T-cell (primary cell): ENCODE results near the gene NOC4L. TPM values are rescaled to one million over a fixed set of nuclear protein-coding genes. Genes with fewer than 3 reads are reported as not detected.

Experiments
- ATAC-seq, 4 experiments: fragments of 200-7000 bp in 3 of 4; fragments of 150-1000 bp in 1 of 4; cut with Tn5 transposase; replicated peaks in 1 of 4; 1 replicate in 3 of 4; 2 replicates in 1 of 4; pipeline ENCODE4 v1.10.0; 2021; ENCODE audit warnings: moderate library complexity in 3 of 4, mild to moderate bottlenecking in 2 of 4, moderate number of reproducible peaks in 1 of 4
- CTCF ChIA-PET, 2 donors: fragments of 300-600 bp; sonication (Branson Sonifier 250); formaldehyde crosslinking; loops; one replicate each; lab custom pipeline; 2022; ENCODE audit warnings: antibody characterized with exemption in 2 of 2; lab: Charles Lee
- POLR2A ChIA-PET, 2 donors: fragments of 300-600 bp; sonication (Branson Sonifier 250); formaldehyde crosslinking; loops; one replicate each; lab custom pipeline; 2022; ENCODE audit warnings: antibody characterized with exemption in 2 of 2; lab: Charles Lee
- DNase-seq, 35 experiments: peaks; one replicate each; pipeline versions ENCODE4 v3.0.0 to v3.0.0-alpha.2; 2013 to 2023
- H3K27ac ChIP-seq: one replicate; pipeline ENCODE4 v1.5.1; 2013; ENCODE audit warnings: low read length
- H3K27me3 ChIP-seq, 2 experiments: replicated peaks in 1 of 2; 1 replicate in 1 of 2; 2 replicates in 1 of 2; pipeline versions ENCODE4 v1.6.1 to v1.7.0; 2013; ENCODE audit warnings: low read length in 1 of 2, mixed read lengths in 1 of 2; ENCODE audit not compliant: control insufficient read depth in 2 of 2, insufficient read depth in 2 of 2; ENCODE audit errors: extremely low read depth in 1 of 2
- H3K36me3 ChIP-seq, 2 donors: 1 replicate in 1 of 2; 2 replicates in 1 of 2; pipeline versions ENCODE4 v1.6.1 to v1.7.0; 2013; ENCODE audit warnings: low read length in 1 of 2; ENCODE audit not compliant: control insufficient read depth in 2 of 2, insufficient read depth in 1 of 2; ENCODE audit errors: extremely low read depth in 1 of 2
- H3K4me1 ChIP-seq, 2 experiments: 1 replicate in 1 of 2; 2 replicates in 1 of 2; pipeline versions ENCODE4 v1.6.1 to v1.7.0; 2013; ENCODE audit warnings: low read length in 2 of 2, mixed read lengths in 1 of 2; ENCODE audit not compliant: insufficient read depth in 2 of 2, control insufficient read depth in 1 of 2; ENCODE audit errors: extremely low read depth in 1 of 2
- H3K4me3 ChIP-seq, 2 donors: 1 replicate in 1 of 2; 2 replicates in 1 of 2; pipeline versions ENCODE4 v1.5.1 to v1.7.0; 2013; ENCODE audit warnings: mild to moderate bottlenecking in 2 of 2, low read length in 1 of 2, moderate library complexity in 1 of 2; ENCODE audit not compliant: control insufficient read depth in 1 of 2; ENCODE audit errors: extremely low read depth in 1 of 2
- H3K9me3 ChIP-seq: 2 replicates; pipeline ENCODE4 v1.7.0; 2013
- H3K27ac Mint-ChIP-seq, 2 donors: one replicate each; pipeline ENCODE4 v1.8.0; 2020 to 2021; ENCODE audit warnings: mild to moderate bottlenecking in 2 of 2, mixed read lengths in 2 of 2
- H3K27me3 Mint-ChIP-seq, 2 donors: one replicate each; pipeline ENCODE4 v1.8.0; 2021 to 2022; ENCODE audit warnings: mixed read lengths in 2 of 2
- H3K36me3 Mint-ChIP-seq: one replicate; pipeline ENCODE4 v1.8.0; 2021; ENCODE audit warnings: mixed read lengths
- H3K4me1 Mint-ChIP-seq, 3 donors: one replicate each; pipeline ENCODE4 v1.8.0; 2020 to 2022; ENCODE audit warnings: mixed read lengths in 3 of 3, mild to moderate bottlenecking in 1 of 3
- H3K4me3 Mint-ChIP-seq, 3 donors: one replicate each; pipeline ENCODE4 v1.8.0; 2020 to 2022; ENCODE audit warnings: mild to moderate bottlenecking in 3 of 3, mixed read lengths in 3 of 3, moderate library complexity in 3 of 3
- H3K9me3 Mint-ChIP-seq, 3 donors: one replicate each; pipeline ENCODE4 v1.8.0; 2020 to 2022; ENCODE audit warnings: mixed read lengths in 3 of 3
- WGBS: methylation state at CpG from one replicate; pipeline ENCODE4 v1.1.5; 2013; ENCODE audit warnings: missing lambda C conversion rate; ENCODE audit not compliant: insufficient coverage; 5-methylcytosine and 5-hydroxymethylcytosine counted together
- total RNA-seq, 35 experiments: library from RNA in 6 of 35; stranded (reverse) in 6 of 35; fragments of 120-200 nt in 1 of 35; gene quantifications; one replicate each; pipeline versions ENCODE4 v1.2.1 to v1.2.4 and lab custom pipeline; 2013 to 2026

NOC4L gene
- total RNA-seq, 5 donors from 2014 or later (not counting 1 experiment from before 2014, with no cell fraction given) = 14.6 to 28.9 (median 26.4) TPM

DNA sequence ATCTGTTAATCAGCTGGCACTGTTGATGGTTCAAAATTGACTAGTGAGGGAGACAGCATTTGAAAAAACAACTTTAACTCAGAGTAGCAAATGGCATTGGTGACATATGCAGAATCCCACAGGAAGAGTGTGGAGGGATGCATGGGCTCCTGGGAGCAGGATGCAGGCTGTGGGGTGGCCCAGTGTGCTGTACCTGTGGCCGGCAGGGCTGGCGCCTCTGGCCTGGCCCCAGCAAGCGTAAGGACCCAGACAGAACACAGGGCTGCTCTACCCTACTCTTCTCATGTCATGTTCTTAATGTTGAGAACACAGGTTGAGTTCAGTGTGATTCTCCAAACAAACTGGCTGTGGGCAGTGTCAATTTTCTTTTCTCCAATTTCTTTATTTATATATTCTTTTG lies 33.6 kb upstream of the NOC4L start:
- no peak for ATAC-seq
- peaks cover 5 to 32% of the 10 kb centered on the region in 2 donors for H3K36me3 ChIP-seq
- peaks cover 32% of the 10 kb centered on the region for H3K36me3 Mint-ChIP-seq

DNA sequence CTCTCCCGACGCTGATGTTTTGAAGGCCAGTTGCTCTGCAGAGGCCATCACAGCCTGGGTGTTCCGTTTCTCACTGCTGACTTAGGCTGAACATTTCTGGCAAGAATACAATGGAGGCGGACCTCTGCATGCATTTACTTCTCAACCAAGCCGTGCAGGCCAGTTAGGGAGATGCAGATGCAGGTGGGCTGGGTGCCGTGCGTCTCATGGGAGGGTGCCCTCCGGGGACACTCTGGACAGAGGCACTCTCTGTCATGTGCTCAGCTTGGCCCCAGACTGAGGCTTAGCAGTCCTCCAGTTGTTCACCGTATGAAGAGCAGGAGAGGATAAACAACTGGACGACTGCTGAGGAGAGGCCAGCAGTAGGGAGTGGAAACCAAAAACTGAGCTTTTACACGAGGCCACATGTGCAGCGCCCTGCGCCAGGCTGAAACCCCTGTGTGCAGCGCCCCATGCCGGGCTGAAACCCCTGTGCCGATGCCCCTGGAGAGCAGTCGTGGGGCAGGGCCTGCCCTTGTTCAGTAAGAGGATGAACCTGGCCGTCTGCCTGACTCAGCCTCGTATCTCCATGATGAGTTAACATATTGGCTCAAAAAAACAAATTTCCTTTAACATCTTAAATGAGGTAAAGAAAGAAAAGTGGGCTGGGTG lies 32.5 kb upstream of the NOC4L start:
- 98% methylated on average over 16 of the region's 19 CpGs for WGBS
- H3K9me3 Mint-ChIP-seq = no peaks in the 10 kb centered on the region
- no peak overlapping the region for H3K4me3 Mint-ChIP-seq
- POLR2A ChIA-PET = no interaction called here
- peaks cover 0 to 2% (median 0%) of the 10 kb centered on the region in 3 donors for H3K4me1 Mint-ChIP-seq
- no peaks in the 10 kb centered on the region for H3K4me1 ChIP-seq
- no peaks in the 10 kb centered on the region for H3K9me3 ChIP-seq
- no peaks in the 10 kb centered on the region for H3K27me3 ChIP-seq
- CTCF ChIA-PET = no interaction called here
- DNase-seq (no peak), ATAC-seq (peak in 1 of 4 experiments; percentile 35)
- no peak overlapping the region for H3K27ac Mint-ChIP-seq
- H3K27me3 Mint-ChIP-seq = no peaks in the 10 kb centered on the region
- peaks cover 12 to 35% of the 10 kb centered on the region in 2 donors for H3K36me3 ChIP-seq
- H3K4me3 ChIP-seq = no peak overlapping the region
- H3K36me3 Mint-ChIP-seq = peaks cover 37% of the 10 kb centered on the region
- no peak overlapping the region for H3K27ac ChIP-seq

More for the DNA sequence above, 33.6 kb upstream of the NOC4L start:
- H3K27ac ChIP-seq = no peak overlapping the region
- no peaks in the 10 kb centered on the region for H3K9me3 Mint-ChIP-seq
- no peaks in the 10 kb centered on the region for H3K27me3 ChIP-seq
- H3K27me3 Mint-ChIP-seq = no peaks in the 10 kb centered on the region
- ChIA-PET CTCF (no interaction called here), POLR2A (no interaction called here)
- no peak overlapping the region for H3K4me3 Mint-ChIP-seq
- no peak overlapping the region for H3K27ac Mint-ChIP-seq
- peaks cover 0 to 2% (median 0%) of the 10 kb centered on the region in 3 donors for H3K4me1 Mint-ChIP-seq
- H3K9me3 ChIP-seq = no peaks in the 10 kb centered on the region
- no peaks in the 10 kb centered on the region for H3K4me1 ChIP-seq
- no peak overlapping the region for H3K4me3 ChIP-seq
- no peak for DNase-seq
- no CpG with 5 or more reads among the region's 3 CpGs for WGBS

DNA sequence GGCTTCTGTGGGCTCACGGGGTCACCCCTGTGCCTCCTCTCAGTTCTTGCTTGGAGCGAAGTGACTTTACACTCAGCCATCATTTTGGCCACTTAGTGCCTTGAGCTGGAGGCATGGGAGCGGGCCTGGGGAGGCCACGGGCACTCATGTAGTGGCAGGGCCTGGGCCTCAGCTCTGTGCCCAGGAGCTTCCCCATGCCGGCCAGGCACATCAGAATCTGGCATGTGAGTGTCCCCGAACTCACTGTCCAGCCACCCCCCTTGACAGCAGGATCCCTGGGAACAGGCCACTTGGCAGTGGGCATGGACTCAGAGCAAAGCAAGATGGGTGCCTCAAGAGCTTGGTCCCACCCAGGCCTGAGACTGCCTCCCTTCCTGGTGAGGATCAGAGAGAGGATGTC lies 29.6 kb upstream of the NOC4L start:
- WGBS = 99% methylated on average over 6 of the region's 6 CpGs
- H3K36me3 ChIP-seq = peaks cover 15 to 36% of the 10 kb centered on the region in 2 donors
- ChIA-PET POLR2A (no interaction called here), CTCF (no interaction called here)
- Mint-ChIP-seq H3K27me3 (no peaks in the 10 kb centered on the region), H3K4me1 (no peaks in the 10 kb centered on the region), H3K9me3 (no peaks in the 10 kb centered on the region), H3K4me3 (no peak overlapping the region), H3K36me3 (peaks cover 32% of the 10 kb centered on the region), H3K27ac (no peak overlapping the region)
- H3K4me3 ChIP-seq = no peak overlapping the region
- no peaks in the 10 kb centered on the region for H3K27me3 ChIP-seq
- ATAC-seq (no peak), DNase-seq (no peak)
- H3K27ac ChIP-seq = no peak overlapping the region
- no peaks in the 10 kb centered on the region for H3K9me3 ChIP-seq
- no peaks in the 10 kb centered on the region for H3K4me1 ChIP-seq

DNA sequence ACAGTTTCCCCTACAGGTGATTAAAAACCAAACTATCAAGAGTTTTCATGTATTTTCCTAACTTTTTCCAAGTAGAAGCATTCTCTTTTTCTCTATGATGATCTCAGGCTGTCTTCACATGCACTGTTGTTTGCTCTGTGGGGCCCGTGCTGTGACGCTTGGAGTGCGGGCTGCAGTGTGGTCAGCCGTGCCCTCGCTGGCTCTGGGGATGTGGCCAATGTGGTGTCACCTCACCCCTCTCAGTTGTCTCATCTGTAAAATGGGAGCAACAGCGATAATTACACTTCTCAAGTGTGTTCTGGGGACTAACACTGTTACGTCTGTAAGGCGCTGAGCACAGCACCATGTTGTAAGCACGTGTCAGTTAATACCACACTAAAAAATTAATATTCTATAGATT lies 28.8 kb upstream of the NOC4L start:
- 90% methylated on average over 2 of the region's 9 CpGs for WGBS
- ATAC-seq (no peak), DNase-seq (no peak)
- no peak overlapping the region for H3K4me3 Mint-ChIP-seq
- POLR2A ChIA-PET = interaction anchor here in 1 of 2 donors (0.6 kb wide), 1 partner anchor 67 kb away, joined by 3 read pairs; no protein-coding TSS in a partner anchor
- Histone ChIP-seq H3K4me3 (no peak overlapping the region), H3K9me3 (no peaks in the 10 kb centered on the region), H3K27ac (no peak overlapping the region), H3K36me3 (peaks cover 18 to 40% of the 10 kb centered on the region in 2 donors), H3K27me3 (no peaks in the 10 kb centered on the region), H3K4me1 (no peaks in the 10 kb centered on the region)
- no peaks in the 10 kb centered on the region for H3K4me1 Mint-ChIP-seq
- peaks cover 30% of the 10 kb centered on the region for H3K36me3 Mint-ChIP-seq
- H3K27me3 Mint-ChIP-seq = no peaks in the 10 kb centered on the region
- CTCF ChIA-PET = no interaction called here
- no peaks in the 10 kb centered on the region for H3K9me3 Mint-ChIP-seq
- H3K27ac Mint-ChIP-seq = no peak overlapping the region

DNA sequence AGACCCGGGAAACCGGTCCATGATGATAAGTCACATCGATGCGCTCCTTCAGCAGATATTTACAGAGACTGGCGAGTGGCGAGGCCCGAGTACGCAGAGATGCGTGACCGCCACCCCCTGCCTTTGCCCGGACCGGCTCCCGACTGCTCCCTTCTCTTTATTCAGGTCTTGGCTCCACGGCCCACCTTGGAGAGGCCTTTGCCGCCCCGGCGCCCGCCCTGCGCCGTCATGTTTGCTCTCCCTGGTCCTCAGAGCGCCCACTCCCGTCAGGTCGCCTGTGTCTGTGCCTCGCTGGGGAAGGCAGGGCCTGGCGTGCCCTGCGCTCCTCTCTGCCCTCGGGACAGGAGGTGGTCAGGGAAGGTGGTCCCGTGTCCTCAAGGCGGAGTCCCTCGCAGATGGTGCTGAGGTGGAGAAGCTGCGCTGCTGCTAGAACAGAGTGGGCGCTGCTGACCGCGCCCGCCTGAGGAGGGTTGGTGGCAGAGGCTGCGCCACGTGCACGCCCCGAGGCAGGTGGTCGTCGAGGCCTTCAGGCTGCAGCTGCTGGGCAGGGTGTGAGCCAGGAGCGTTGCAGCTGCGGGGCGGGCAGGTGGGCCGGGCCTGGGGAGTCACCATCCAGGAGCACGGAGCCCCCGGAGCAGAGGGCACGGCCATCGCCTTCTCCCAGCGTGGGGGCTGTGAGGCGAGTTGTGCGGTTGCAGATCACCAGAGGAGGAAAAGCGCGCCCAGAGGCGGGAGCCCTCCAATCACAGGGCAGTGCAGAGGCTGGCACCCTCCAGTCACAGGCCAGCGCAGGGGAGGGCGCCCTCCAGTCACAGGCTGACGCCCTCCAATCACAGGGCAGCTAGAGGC lies 27.3 kb upstream of the NOC4L start:
- no peaks in the 10 kb centered on the region for H3K4me1 ChIP-seq
- ATAC-seq = no peak
- POLR2A ChIA-PET = no interaction called here
- Mint-ChIP-seq H3K27me3 (no peaks in the 10 kb centered on the region), H3K36me3 (peaks cover 23% of the 10 kb centered on the region), H3K9me3 (no peaks in the 10 kb centered on the region), H3K27ac (no peak overlapping the region), H3K4me1 (no peaks in the 10 kb centered on the region), H3K4me3 (no peak overlapping the region)
- peaks cover 18 to 33% of the 10 kb centered on the region in 2 donors for H3K36me3 ChIP-seq
- H3K4me3 ChIP-seq = no peak overlapping the region
- H3K27me3 ChIP-seq = no peaks in the 10 kb centered on the region
- no peak overlapping the region for H3K27ac ChIP-seq
- CTCF ChIA-PET = no interaction called here
- no peak for DNase-seq
- H3K9me3 ChIP-seq = no peaks in the 10 kb centered on the region
- WGBS = 98% methylated on average over 56 of the region's 58 CpGs

DNA sequence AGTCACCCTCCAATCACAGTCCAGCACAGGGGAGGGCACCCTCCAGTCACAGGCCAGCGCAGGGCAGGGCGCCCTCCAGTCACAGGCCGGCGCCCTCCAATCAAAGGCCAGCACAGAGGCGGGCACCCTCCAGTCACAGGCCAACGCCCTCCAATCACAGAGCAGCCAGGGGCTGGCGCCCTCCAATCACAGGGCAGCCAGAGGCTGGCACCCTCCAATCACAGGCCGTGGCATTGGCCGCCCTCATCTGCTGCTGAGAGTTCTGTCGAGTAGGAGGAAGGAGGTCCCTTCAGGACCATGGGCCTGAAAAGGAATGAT lies 26.7 kb upstream of the NOC4L start:
- no peak overlapping the region for H3K27ac Mint-ChIP-seq
- Histone ChIP-seq H3K27ac (no peak overlapping the region), H3K4me1 (no peaks in the 10 kb centered on the region), H3K27me3 (no peaks in the 10 kb centered on the region), H3K36me3 (peaks cover 18 to 37% of the 10 kb centered on the region in 2 donors), H3K4me3 (no peak overlapping the region), H3K9me3 (no peaks in the 10 kb centered on the region)
- ChIA-PET CTCF (no interaction called here), POLR2A (no interaction called here)
- no peaks in the 10 kb centered on the region for H3K9me3 Mint-ChIP-seq
- no peaks in the 10 kb centered on the region for H3K27me3 Mint-ChIP-seq
- no peaks in the 10 kb centered on the region for H3K4me1 Mint-ChIP-seq
- H3K4me3 Mint-ChIP-seq = no peak overlapping the region
- ATAC-seq (peak in 1 of 4 experiments; percentile 16), DNase-seq (no peak)
- 98% methylated on average over 6 of the region's 10 CpGs for WGBS
- H3K36me3 Mint-ChIP-seq = peaks cover 29% of the 10 kb centered on the region
